Mesendoderm (in vitro differentiated cells): ENCODE results near the gene LDLRAD2.

Source experiments
- DNase-seq: peaks from one replicate; pipeline ENCODE4 v3.0.0; 2013
- H2AK5ac ChIP-seq: 2 replicates; pipeline ENCODE4 v1.6.1; 2013; ENCODE audit warnings: low read length, inconsistent platforms
- H2BK120ac ChIP-seq: 2 replicates; pipeline ENCODE4 v1.6.1; 2013; ENCODE audit warnings: low read depth, mild to moderate bottlenecking, low read length, moderate library complexity, mixed read lengths
- H2BK15ac ChIP-seq: replicated peaks from 2 replicates; pipeline ENCODE4 v1.6.1; 2013; ENCODE audit warnings: low read depth, mild to moderate bottlenecking, moderate library complexity
- H2BK5ac ChIP-seq: 2 replicates; pipeline ENCODE4 v1.6.1; 2013; ENCODE audit warnings: low read length, inconsistent platforms
- H3K18ac ChIP-seq: 2 replicates; pipeline ENCODE4 v1.6.1; 2013; ENCODE audit warnings: mild to moderate bottlenecking, low read length, mixed read lengths
- H3K23ac ChIP-seq: one replicate; pipeline ENCODE4 v1.6.1; 2013; ENCODE audit warnings: low read length
- H3K27ac ChIP-seq: 2 replicates; pipeline ENCODE4 v1.5.1; 2013; ENCODE audit warnings: low read depth, mild to moderate bottlenecking, inconsistent platforms, low read length, moderate library complexity
- H3K27me3 ChIP-seq: 2 replicates; pipeline ENCODE4 v1.6.1; 2013; ENCODE audit warnings: low read length, control low read depth, mild to moderate bottlenecking, inconsistent platforms; ENCODE audit not compliant: insufficient read depth, poor library complexity
- H3K36me3 ChIP-seq: 2 replicates; pipeline ENCODE4 v1.6.1; 2013; ENCODE audit warnings: low read length, inconsistent platforms; ENCODE audit not compliant: control insufficient read depth, insufficient read depth
- H3K4ac ChIP-seq: one replicate; pipeline ENCODE4 v1.6.1; 2013; ENCODE audit warnings: low read depth, mild to moderate bottlenecking, low read length, moderate library complexity
- H3K4me1 ChIP-seq: 2 replicates; pipeline ENCODE4 v1.6.1; 2013; ENCODE audit warnings: low read depth, low read length, inconsistent platforms; ENCODE audit not compliant: control insufficient read depth
- H3K4me2 ChIP-seq: 2 replicates; pipeline ENCODE4 v1.6.1; 2013; ENCODE audit warnings: low read length
- H3K4me3 ChIP-seq: 2 replicates; pipeline ENCODE4 v1.5.1; 2013; ENCODE audit warnings: mild to moderate bottlenecking, low read length
- H3K56ac ChIP-seq: one replicate; pipeline ENCODE4 v1.6.1; 2013; ENCODE audit warnings: low read length
- H3K79me1 ChIP-seq: 2 replicates; pipeline ENCODE4 v1.6.1; 2013; ENCODE audit warnings: low read length, inconsistent platforms
- H3K79me2 ChIP-seq: 2 replicates; pipeline ENCODE4 v1.6.1; 2013; ENCODE audit warnings: mild to moderate bottlenecking, low read length; ENCODE audit not compliant: control insufficient read depth, insufficient read depth
- H3K9ac ChIP-seq: 2 replicates; pipeline ENCODE4 v1.6.1; 2013; ENCODE audit warnings: low read length, inconsistent platforms
- H4K5ac ChIP-seq: one replicate; pipeline ENCODE4 v1.6.1; 2013; ENCODE audit warnings: low read length
- H4K8ac ChIP-seq: one replicate; pipeline ENCODE4 v1.6.1; 2013; ENCODE audit warnings: low read depth, mild to moderate bottlenecking, control low read depth, low read length, moderate library complexity
- WGBS: extraction: QIAGEN DNeasy Blood & Tissue Kit; methylation state at CpG from one replicate; pipeline ENCODE4 v1.1.7; 2013; ENCODE audit warnings: low lambda C conversion rate, missing lambda C conversion rate; ENCODE audit not compliant: insufficient coverage; ENCODE audit errors: extremely low coverage; 5-methylcytosine and 5-hydroxymethylcytosine counted together

LDLRAD2 gene

DNA sequence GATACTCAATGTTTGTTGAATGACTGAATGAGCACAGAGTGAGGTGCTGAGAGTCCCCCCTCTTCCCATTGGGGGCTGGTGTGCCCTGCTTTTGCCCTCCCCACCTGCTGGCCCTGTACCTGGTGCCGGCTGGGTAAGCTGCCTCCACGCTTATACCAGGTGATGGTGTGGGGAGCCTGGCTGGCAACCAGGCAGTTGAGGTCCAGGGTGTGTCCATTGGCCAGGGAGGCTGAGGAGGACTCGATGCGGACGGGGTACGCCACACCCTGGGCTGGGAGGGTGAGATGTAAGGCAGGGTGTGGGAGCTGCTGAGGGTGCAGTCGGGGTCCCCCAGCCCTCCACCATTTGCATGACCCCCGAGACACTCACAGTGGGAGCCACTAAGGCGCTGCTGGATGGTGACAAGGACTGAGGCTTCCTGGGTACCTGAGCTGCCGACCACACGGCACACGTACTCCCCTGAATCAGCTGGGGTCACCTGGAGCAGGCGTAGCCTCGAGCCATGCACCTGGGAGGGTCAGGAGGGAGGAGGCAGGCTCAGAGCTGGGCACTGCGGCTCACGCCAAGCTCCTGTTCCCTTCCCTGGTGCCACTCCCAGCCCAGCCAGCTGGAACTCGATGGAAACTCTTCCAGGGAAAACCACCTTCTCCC is 36.6 kb downstream of the LDLRAD2 start:
- no peak overlapping the region for H2BK120ac ChIP-seq
- H3K18ac ChIP-seq, result no peak overlapping the region
- no peak overlapping the region for H3K56ac ChIP-seq
- no peak overlapping the region for H3K27ac ChIP-seq
- H3K4me1 ChIP-seq, result no peaks in the 10 kb centered on the region
- H2AK5ac ChIP-seq, result no peak overlapping the region
- no peak overlapping the region for H3K4me3 ChIP-seq
- peaks cover 9% of the 10 kb centered on the region for H3K36me3 ChIP-seq
- H2BK5ac ChIP-seq, result no peak overlapping the region
- no peak for DNase-seq
- no CpG with 5 or more reads among the region's 17 CpGs for WGBS
- no peak overlapping the region for H2BK15ac ChIP-seq
- H3K23ac ChIP-seq, result no peak overlapping the region
- no peaks in the 10 kb centered on the region for H3K79me1 ChIP-seq
- no peak overlapping the region for H4K8ac ChIP-seq
- no peak overlapping the region for H3K9ac ChIP-seq
- no peak overlapping the region for H4K5ac ChIP-seq
- no peak overlapping the region for H3K4ac ChIP-seq
- H3K79me2 ChIP-seq, result no peaks in the 10 kb centered on the region
- no peak overlapping the region for H3K4me2 ChIP-seq
- no peaks in the 10 kb centered on the region for H3K27me3 ChIP-seq

DNA sequence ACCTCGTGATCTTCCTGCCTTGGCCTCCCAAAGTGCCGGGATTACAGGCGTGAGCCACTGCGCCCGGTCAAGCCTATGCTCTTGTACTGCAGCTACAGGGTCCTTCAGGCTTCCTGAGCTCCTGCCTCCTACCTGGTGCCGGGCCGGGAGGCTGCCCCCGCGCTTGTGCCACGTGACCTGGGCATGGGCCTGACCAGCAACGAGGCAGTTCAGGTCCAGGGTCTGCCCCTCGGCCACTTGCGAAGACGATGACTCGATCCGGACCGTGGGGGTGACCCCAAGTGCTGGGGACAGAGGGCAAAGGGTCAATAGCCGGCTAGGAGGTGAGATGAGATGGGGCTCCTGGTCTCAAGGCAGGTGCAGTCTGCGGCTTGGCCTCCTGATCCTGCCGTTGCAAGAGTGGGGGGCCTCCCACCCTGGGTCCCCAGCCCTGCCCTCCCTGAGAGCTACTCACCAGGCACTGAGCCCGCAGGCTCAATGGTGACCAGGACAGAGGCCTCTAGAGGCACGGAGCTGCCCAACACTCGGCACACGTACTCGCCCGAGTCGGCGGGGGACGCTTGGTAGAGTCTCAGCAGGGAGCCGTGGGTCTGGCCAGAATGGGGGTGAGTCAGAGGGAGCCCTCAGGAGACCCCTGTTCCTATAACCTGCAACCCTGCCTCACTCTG is 38.0 kb downstream of the LDLRAD2 start:
- no peak overlapping the region for H2BK5ac ChIP-seq
- DNase-seq, result no peak
- no peak overlapping the region for H4K8ac ChIP-seq
- H3K4me3 ChIP-seq, result no peak overlapping the region
- H3K18ac ChIP-seq, result no peak overlapping the region
- H3K56ac ChIP-seq, result no peak overlapping the region
- WGBS, result no CpG with 5 or more reads among the region's 30 CpGs
- H3K79me1 ChIP-seq, result no peaks in the 10 kb centered on the region
- H3K27me3 ChIP-seq, result no peaks in the 10 kb centered on the region
- no peak overlapping the region for H3K27ac ChIP-seq
- no peak overlapping the region for H3K9ac ChIP-seq
- H3K4me2 ChIP-seq, result no peak overlapping the region
- H3K36me3 ChIP-seq, result peaks cover 6% of the 10 kb centered on the region
- no peak overlapping the region for H3K23ac ChIP-seq
- H3K4me1 ChIP-seq, result no peaks in the 10 kb centered on the region
- H4K5ac ChIP-seq, result no peak overlapping the region
- H2BK15ac ChIP-seq, result no peak overlapping the region
- no peak overlapping the region for H2AK5ac ChIP-seq
- no peak overlapping the region for H2BK120ac ChIP-seq
- H3K79me2 ChIP-seq, result no peaks in the 10 kb centered on the region
- no peak overlapping the region for H3K4ac ChIP-seq

DNA sequence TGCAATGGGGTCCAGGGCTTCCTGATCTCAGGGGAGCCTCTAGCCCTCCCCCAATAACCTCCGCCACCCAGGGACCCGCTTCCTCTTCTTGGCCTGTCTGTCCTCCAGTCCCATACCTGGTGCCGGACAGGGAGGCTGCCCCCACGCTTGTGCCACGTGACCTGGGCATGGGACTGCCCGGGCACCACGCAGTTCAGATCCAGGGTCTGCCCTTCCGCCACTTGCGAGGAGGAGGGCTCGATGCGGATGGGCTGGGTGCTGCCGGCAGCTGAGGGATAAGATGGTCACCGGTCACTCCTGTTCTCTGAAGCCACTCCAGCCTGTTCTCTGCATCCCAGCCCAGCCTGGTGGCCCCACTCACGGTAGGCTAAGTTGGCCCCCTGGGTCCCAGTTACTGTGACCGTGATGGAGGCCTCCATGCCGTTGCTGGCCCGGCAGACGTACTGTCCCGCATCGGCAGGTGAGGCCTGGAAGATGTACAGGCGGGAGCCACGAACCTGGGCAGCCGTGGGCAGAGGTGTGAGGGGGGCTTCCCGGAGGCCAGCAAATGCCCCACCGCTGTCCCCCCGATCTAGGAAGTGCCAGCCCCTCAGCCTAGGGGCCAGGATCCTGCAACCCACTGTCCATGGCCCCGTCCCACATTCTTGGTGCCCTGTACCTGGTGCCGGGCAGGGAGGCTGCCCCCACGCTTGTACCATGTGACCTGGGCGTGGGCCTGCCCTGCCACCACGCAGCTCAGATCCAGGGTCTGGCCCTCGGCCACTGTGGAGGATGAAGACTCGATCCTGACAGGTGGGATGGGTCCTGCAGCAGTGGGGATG is 39.6 kb downstream of the LDLRAD2 start:
- Histone ChIP-seq H3K4me1 (no peaks in the 10 kb centered on the region), H3K27me3 (no peaks in the 10 kb centered on the region), H4K8ac (no peak overlapping the region), H3K4me2 (no peak overlapping the region), H3K4ac (no peak overlapping the region), H3K27ac (no peak overlapping the region), H3K79me2 (no peaks in the 10 kb centered on the region), H2AK5ac (no peak overlapping the region), H2BK120ac (no peak overlapping the region), H2BK15ac (no peak overlapping the region), H3K18ac (no peak overlapping the region), H2BK5ac (no peak overlapping the region), H3K9ac (no peak overlapping the region), H3K56ac (no peak overlapping the region), H3K4me3 (no peak overlapping the region), H4K5ac (no peak overlapping the region), H3K79me1 (no peaks in the 10 kb centered on the region), H3K23ac (no peak overlapping the region), H3K36me3 (peaks cover 11% of the 10 kb centered on the region)
- no peak for DNase-seq
- no CpG with 5 or more reads among the region's 33 CpGs for WGBS

DNA sequence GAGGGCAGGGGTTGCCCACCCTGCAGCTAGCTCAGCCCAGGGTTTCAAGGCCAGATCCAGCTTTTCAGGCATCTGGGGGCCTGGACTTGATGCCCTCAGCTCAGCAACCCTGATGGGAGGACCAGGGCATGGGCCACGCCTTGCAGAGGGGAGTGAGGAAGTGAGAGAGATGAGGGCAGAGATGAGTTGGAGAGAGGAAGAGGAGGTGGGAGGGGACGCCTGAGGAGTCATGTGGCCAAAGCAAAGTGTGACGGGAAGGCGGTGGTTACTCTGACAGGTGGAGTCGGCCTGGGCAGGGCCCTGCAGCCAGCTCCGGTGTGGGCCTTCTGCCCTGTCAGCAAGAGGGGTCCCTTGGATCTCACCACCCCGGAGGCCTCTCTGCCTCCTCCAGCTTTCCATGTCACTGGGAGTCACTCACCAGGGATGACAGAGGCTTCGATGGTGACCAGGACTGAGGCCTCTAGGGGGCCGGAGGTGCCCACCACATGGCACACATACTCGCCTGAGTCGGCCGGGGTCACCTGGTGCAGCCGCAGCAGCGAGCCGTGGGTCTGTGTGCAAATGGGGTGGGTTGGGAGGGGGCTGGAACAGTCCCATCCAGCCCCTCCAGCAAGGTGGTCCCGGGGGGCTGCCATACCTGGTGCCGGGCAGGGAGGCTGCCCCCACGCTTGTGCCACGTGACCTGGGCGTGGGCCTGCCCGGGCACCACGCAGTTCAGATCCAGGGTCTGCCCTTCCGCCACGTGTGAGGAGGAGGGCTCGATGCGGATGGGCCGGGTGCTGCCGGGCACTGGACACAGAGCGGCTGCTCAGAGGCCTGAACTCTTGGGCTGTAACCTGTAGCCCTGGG is 40.4 kb downstream of the LDLRAD2 start:
- H2BK5ac ChIP-seq, result no peak overlapping the region
- H3K4ac ChIP-seq, result no peak overlapping the region
- no peak overlapping the region for H3K18ac ChIP-seq
- H3K4me3 ChIP-seq, result no peak overlapping the region
- H3K79me2 ChIP-seq, result no peaks in the 10 kb centered on the region
- no CpG with 5 or more reads among the region's 29 CpGs for WGBS
- no peak overlapping the region for H4K8ac ChIP-seq
- no peaks in the 10 kb centered on the region for H3K79me1 ChIP-seq
- H3K4me1 ChIP-seq, result no peaks in the 10 kb centered on the region
- H3K56ac ChIP-seq, result no peak overlapping the region
- peaks cover 14% of the 10 kb centered on the region for H3K36me3 ChIP-seq
- H2BK15ac ChIP-seq, result no peak overlapping the region
- DNase-seq, result no peak
- H4K5ac ChIP-seq, result no peak overlapping the region
- no peak overlapping the region for H2AK5ac ChIP-seq
- H3K27me3 ChIP-seq, result no peaks in the 10 kb centered on the region
- no peak overlapping the region for H3K4me2 ChIP-seq
- H3K23ac ChIP-seq, result no peak overlapping the region
- H2BK120ac ChIP-seq, result no peak overlapping the region
- no peak overlapping the region for H3K27ac ChIP-seq
- H3K9ac ChIP-seq, result no peak overlapping the region

DNA sequence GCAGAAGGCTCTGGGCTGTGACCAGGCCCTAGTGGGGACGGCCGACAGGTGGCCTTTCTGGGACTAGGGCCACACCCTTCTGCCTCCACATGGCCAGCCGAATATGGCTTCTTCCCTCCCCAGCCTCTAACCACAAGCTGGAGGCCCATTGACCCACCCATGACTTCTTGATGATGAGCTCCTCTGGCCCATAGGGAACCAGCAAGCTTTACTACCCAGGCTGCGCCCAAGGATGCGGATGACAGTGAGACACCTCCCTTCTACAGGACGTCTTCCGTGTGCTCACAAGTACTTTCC is 41.0 kb downstream of the LDLRAD2 start:
- Histone ChIP-seq H3K9ac (no peak overlapping the region), H3K27ac (no peak overlapping the region), H3K4me2 (no peak overlapping the region), H3K56ac (no peak overlapping the region), H4K5ac (no peak overlapping the region), H3K4me3 (no peak overlapping the region), H2AK5ac (no peak overlapping the region), H3K23ac (no peak overlapping the region), H2BK15ac (no peak overlapping the region), H3K4me1 (no peaks in the 10 kb centered on the region), H4K8ac (no peak overlapping the region), H2BK5ac (no peak overlapping the region), H3K4ac (no peak overlapping the region), H3K36me3 (peaks cover 14% of the 10 kb centered on the region), H3K79me1 (no peaks in the 10 kb centered on the region), H2BK120ac (no peak overlapping the region), H3K79me2 (no peaks in the 10 kb centered on the region), H3K18ac (no peak overlapping the region), H3K27me3 (no peaks in the 10 kb centered on the region)
- no CpG with 5 or more reads among the region's 7 CpGs for WGBS
- DNase-seq, result no peak
